Activated T-cell treated with anti-CD3 and anti-CD28 coated beads, Interleukin-2, amount 50 U/mL, for 4 hours (primary cell): ENCODE measurements around the gene NOS1AP. TPM values are rescaled to one million over a fixed set of nuclear protein-coding genes. Genes with fewer than 3 reads are reported as not detected.

Experiments used
- ATAC-seq, 2 donors: fragments of 200-7000 bp; cut with Tn5 transposase; one replicate each; pipeline ENCODE4 v1.10.0; 2021
- DNase-seq: peaks from one replicate; pipeline ENCODE4 v3.0.0-alpha.2; 2020
- H3K27me3 Mint-ChIP-seq: one replicate; pipeline ENCODE4 v1.8.0; 2021; ENCODE audit warnings: low read depth, mixed read lengths
- H3K36me3 Mint-ChIP-seq: one replicate; pipeline ENCODE4 v1.8.0; 2022; ENCODE audit warnings: mixed read lengths; ENCODE audit not compliant: insufficient read depth
- H3K4me1 Mint-ChIP-seq: one replicate; pipeline ENCODE4 v1.8.0; 2021; ENCODE audit warnings: low read depth, mixed read lengths
- H3K4me3 Mint-ChIP-seq: one replicate; pipeline ENCODE4 v1.8.0; 2021; ENCODE audit warnings: mild to moderate bottlenecking, moderate library complexity, mixed read lengths
- H3K9me3 Mint-ChIP-seq: one replicate; pipeline ENCODE4 v1.8.0; 2021; ENCODE audit warnings: mixed read lengths
- total RNA-seq, 3 donors: library from RNA; stranded (reverse); gene quantifications; one replicate each; pipeline ENCODE4 v1.2.1, GENCODE V29; 2021

NOS1AP gene
- total RNA-seq, 3 donors from 2014 or later, result 0.05 to 0.37 (median 0.13) TPM

DNA sequence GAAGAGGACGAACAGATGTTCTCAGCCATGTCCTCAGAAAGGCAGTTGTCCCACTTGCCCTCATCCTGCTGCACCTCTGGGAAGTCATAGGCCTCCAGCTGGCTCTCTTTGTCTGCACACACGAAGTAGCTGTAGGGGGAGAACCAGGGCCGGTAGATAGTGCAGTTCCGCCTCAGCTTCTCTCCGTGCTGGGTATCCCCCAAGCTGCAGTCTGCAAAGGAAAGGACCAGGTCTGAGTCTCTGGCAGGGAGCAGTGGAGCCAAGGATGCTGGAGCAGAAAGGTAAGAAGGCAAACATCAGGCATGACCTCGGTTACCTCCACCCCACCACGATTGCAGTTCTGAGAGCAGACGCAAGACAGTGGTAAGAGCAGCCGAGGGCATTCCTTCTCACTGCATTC lies 304.9 kb downstream of the NOS1AP start:
- Mint-ChIP-seq H3K4me1 (no peaks in the 10 kb centered on the region), H3K9me3 (no peaks in the 10 kb centered on the region), H3K36me3 (no peaks in the 10 kb centered on the region), H3K4me3 (no peak overlapping the region), H3K27me3 (no peaks in the 10 kb centered on the region)
- ATAC-seq, result no peak
- DNase-seq, result no peak

DNA sequence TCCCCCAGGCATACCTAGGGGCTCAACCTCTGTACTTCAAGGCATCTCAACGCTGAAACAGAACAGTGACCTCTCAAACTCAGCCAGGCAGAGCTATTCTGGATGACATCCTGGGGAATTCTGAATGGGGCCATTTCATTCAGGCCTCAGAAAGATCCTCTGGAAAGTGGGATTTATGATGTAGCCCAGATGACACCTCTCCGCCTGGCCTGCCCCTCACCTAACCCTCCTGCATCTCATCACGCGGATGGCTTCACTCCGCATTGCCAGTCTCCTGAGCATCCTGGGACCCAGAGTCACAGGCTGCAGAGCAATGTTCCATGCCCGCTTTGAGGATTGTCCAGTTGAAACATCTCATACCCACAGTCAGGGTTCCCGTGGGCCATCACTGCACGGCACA lies 306.0 kb downstream of the NOS1AP start:
- Mint-ChIP-seq H3K9me3 (no peaks in the 10 kb centered on the region), H3K4me3 (no peak overlapping the region), H3K27me3 (no peaks in the 10 kb centered on the region), H3K4me1 (no peaks in the 10 kb centered on the region), H3K36me3 (no peaks in the 10 kb centered on the region)
- DNase-seq, result no peak
- ATAC-seq, result no peak

DNA sequence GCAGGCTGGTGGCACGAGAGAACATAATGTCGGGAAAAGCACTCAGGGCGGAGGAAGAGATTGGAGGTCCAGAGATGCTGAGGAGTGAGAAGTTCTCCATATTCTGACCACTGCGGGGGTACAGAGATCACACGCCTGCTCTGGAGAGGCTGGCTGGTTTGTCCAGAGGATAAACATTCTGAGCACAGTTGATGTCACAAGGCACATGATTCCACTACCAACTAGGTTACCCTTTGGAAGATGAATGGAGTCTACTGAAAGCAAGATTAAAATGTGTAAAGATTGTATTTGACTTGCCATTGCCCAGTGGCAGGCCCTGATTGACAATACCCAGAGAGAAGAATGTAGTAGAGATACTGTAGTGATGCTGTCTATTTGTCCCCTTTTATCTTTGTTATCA lies 307.2 kb downstream of the NOS1AP start, which contains the start of gene SPATA46:
Gene SPATA46 (minus strand): TSS at position 164 of the 400 bp plus-strand sequence. CDS start 64 bp downstream, at position 100.
- ATAC-seq, result no peak
- H3K36me3 Mint-ChIP-seq, result no peaks in the 10 kb centered on the region
- no peaks in the 10 kb centered on the region for H3K4me1 Mint-ChIP-seq
- no peak within 1 kb of the TSS for H3K4me3 Mint-ChIP-seq
- DNase-seq, result no peak
- no peaks in the 10 kb centered on the region for H3K27me3 Mint-ChIP-seq
- H3K9me3 Mint-ChIP-seq, result no peaks in the 10 kb centered on the region

DNA sequence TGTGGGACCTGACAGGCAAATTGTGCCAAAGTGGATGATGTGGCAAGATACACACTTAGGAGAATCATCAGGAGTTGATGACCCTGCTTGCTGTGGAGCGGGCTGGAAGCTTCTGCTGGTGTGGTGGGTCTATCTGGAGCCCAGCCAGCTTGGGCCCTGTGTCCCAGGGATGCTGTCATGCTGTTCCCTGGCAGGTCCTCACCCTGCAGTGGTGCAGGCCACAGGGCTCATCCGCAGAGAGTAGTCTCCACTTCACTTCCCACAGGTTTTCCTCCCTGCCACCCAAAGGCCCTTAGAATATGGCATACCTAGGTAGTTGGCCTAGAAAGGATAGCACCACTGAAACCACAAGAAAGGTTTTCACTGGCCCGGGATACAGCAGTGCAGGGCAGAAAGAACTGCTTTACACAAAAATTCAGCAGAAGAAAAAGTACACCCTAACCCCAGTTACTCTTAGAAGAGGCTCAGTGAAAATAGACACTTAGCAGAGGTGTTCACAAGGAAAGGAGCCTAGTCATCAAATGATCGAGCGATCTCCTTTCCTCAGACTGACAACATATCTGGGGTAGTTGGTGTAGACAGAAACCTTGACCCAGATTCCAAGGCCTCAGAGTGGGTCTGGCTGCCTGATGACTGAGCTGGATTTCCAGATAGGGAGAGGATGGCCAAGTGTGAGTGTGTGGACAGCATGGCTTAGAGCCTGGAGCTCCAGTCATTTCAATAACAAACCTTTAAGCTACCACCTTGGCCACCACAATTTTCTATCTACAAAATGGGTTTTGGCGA lies 310.8 kb downstream of the NOS1AP start:
- DNase-seq (no peak), ATAC-seq (no peak)
- Mint-ChIP-seq H3K4me3 (no peak overlapping the region), H3K9me3 (no peaks in the 10 kb centered on the region), H3K4me1 (no peaks in the 10 kb centered on the region), H3K36me3 (no peaks in the 10 kb centered on the region), H3K27me3 (no peaks in the 10 kb centered on the region)

DNA sequence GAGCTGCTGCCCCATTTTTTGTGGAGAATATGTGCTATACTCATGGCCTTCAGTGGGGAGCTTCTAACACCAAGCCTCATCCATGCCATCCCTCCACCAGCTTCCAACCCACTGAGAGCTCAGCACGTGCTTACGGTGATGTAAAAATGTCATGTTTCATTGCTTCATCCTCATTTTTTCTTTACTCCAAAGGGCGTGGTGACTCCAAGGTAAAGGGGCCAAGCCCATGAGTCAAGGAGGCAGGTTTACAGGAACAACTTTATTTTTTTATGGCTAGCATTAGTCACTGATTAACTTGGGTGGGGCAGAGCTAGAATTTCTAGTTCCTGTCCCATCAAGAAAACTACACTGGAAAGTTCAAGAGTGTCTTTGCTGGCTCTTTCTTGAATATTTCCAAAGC lies 311.9 kb downstream of the NOS1AP start, which contains the start of gene C1orf226:
Gene C1orf226 (plus strand): TSS at position 346 of the 400 bp plus-strand sequence. CDS start 174 bp downstream, outside the sequence.
- DNase-seq (no peak), ATAC-seq (no peak)
- Mint-ChIP-seq H3K27me3 (no peaks in the 10 kb centered on the region), H3K9me3 (no peaks in the 10 kb centered on the region), H3K4me3 (no peak within 1 kb of the TSS), H3K4me1 (no peaks in the 10 kb centered on the region), H3K36me3 (no peaks in the 10 kb centered on the region)

DNA sequence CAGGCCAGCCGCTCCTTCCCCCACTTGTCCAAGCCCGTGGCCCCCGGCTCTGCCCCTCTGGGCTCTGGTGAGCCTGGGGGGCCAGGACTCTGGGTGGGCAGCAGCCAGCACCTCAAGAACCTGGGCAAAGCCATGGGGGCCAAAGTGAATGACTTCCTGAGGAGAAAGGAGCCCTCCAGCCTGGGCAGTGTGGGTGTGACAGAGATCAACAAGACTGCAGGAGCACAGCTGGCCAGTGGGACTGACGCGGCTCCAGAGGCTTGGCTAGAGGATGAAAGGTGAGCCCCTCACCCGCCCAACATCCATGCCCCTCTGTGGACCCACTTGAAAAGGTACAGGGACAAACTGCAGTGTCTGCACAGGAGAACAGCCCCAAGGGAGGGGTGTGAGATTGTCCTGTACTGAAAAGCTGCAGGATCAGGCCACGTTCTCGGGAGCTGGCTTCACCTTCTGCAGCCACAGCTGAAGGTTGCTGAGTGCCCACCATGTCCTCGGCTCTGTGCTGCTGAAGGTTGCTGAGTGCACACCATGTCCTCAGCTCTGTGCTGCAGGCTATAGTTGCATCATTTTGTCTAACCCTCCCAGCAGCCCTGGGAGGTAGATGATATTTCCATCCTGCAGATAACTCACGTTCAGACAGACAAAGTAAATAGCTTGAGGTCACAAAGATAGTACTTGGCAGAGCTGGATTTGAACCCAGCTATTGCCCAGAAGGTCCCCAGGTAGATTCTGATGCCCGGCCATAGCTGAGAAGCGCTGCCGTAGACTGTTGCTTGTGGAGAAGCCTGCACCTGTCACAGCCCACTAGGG lies 312.7 kb downstream of the NOS1AP start:
- Mint-ChIP-seq H3K4me1 (no peaks in the 10 kb centered on the region), H3K27me3 (peaks cover 2% of the 10 kb centered on the region), H3K9me3 (no peaks in the 10 kb centered on the region)

DNA sequence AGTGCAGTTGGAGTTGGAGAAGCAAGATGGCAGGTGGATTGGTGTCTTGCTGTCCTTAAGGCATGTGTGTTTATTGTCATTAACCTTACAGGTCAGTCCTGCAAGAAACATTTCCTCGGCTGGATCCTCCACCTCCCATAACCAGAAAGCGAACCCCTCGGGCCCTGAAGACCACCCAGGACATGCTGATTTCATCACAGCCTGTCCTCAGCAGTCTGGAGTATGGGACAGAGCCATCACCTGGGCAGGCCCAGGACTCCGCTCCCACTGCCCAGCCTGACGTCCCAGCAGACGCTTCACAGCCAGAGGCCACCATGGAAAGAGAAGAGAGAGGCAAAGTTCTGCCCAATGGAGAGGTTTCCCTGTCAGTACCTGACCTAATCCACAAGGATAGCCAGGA lies 313.6 kb downstream of the NOS1AP start:
- Mint-ChIP-seq H3K9me3 (no peaks in the 10 kb centered on the region), H3K4me1 (no peaks in the 10 kb centered on the region), H3K4me3 (no peak overlapping the region)

More for the DNA sequence above, 312.7 kb downstream of the NOS1AP start:
- DNase-seq (no peak), ATAC-seq (no peak)
- no peaks in the 10 kb centered on the region for H3K36me3 Mint-ChIP-seq
- no peak overlapping the region for H3K4me3 Mint-ChIP-seq

DNA sequence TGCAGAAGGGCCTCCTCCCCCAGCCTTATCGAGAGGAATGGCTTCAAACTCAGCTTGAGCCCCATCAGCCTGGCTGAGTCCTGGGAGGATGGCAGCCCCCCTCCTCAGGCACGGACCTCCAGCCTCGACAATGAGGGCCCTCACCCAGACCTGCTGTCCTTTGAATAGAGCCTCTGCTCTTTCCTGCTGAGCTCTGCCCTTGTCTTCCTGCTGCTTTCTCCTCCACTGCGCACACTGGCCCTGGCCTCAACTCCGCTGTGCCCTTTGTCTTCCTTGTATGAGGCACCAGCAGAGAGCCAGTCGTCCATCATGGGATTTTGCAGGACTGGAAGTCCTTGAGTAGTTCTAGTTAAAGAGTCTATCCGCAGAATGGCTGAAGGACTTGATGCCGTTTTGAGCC lies 314.0 kb downstream of the NOS1AP start:
- Mint-ChIP-seq H3K36me3 (no peaks in the 10 kb centered on the region), H3K4me1 (no peaks in the 10 kb centered on the region), H3K4me3 (no peak overlapping the region), H3K27me3 (peaks cover 2% of the 10 kb centered on the region), H3K9me3 (no peaks in the 10 kb centered on the region)
- ATAC-seq (no peak), DNase-seq (no peak)

More for the DNA sequence above, 313.6 kb downstream of the NOS1AP start:
- Mint-ChIP-seq H3K27me3 (peaks cover 2% of the 10 kb centered on the region), H3K36me3 (no peaks in the 10 kb centered on the region)
- DNase-seq (no peak), ATAC-seq (no peak)

DNA sequence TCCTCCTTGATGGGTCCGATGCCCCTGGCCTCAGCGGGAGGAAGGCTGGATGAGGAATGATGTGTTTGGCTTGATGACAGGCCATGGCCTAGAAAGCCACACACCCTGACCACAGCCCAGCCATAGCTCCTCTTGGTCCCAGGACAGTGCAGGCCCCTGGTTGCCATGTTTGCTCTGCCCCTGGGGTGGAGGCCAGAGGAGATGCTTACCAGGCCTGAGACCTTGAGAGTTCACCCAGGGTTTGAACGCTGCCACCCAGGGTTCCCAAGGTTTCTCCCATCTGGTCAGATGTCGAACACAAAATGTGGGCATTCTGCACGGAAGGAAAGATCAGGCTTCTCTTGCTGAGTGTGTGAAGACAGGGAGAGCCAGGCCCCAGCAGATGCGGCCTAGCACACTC lies 314.6 kb downstream of the NOS1AP start:
- DNase-seq (no peak), ATAC-seq (no peak)
- Mint-ChIP-seq H3K9me3 (no peaks in the 10 kb centered on the region), H3K4me1 (no peaks in the 10 kb centered on the region), H3K4me3 (no peak overlapping the region), H3K36me3 (no peaks in the 10 kb centered on the region), H3K27me3 (peaks cover 7% of the 10 kb centered on the region)

DNA sequence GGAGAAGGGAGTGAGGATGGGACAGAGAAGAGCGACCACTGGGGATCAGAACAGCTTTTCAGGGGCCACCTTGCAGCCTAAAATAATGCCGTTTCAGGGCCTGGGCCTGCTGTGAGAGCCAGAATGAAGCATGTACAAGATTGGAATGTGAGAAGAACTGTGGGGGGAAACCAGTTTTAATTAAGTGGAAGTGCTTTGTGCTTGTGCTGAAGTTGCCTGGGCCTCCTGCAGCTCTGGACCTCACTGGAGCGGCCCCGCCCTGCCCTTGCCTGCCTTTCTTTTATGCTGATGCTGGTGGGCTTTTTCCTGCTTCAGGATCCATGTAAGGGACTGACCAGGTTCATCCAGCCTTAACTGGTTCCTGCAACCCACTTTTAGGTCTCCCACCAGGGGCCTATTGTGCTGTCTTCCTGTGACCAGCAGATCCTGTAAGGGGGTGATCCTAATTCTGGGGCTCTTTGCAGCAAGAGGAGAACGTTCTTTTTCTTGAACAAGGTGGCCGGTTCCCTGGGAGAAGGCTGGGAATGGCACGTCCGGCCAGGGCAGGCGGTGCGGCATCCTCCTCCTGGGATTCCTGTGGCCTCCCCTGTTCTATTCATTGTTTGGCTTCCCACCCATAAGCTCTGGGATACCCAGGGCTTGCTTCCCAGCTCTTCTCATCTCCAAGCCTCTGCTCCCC lies 315.2 kb downstream of the NOS1AP start:
- Mint-ChIP-seq H3K9me3 (no peaks in the 10 kb centered on the region), H3K36me3 (no peaks in the 10 kb centered on the region), H3K4me1 (peaks cover 3% of the 10 kb centered on the region), H3K27me3 (peaks cover 7% of the 10 kb centered on the region), H3K4me3 (no peak overlapping the region)
- DNase-seq (no peak), ATAC-seq (no peak)

DNA sequence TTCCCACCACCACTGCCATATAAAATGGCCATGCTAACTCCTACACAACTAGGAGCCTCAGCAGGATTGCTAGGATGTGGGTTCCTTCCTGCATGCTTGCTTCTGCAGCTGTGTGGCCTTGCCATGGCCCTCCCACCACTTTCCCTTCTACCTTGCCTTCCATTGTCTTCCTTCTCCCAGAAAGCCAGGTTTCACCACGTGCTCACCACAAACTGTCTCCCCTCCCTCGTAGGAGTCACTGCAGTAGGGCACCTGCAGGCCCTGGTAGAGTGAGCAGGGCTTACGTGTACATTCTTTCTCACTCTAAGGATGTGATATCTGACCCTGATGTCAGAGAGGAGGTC lies 315.8 kb downstream of the NOS1AP start:
- peaks cover 3% of the 10 kb centered on the region for H3K4me1 Mint-ChIP-seq
- peaks cover 7% of the 10 kb centered on the region for H3K27me3 Mint-ChIP-seq
- no peak for DNase-seq
- no peaks in the 10 kb centered on the region for H3K9me3 Mint-ChIP-seq
- H3K4me3 Mint-ChIP-seq, result no peak overlapping the region
- H3K36me3 Mint-ChIP-seq, result no peaks in the 10 kb centered on the region
- no peak for ATAC-seq

DNA sequence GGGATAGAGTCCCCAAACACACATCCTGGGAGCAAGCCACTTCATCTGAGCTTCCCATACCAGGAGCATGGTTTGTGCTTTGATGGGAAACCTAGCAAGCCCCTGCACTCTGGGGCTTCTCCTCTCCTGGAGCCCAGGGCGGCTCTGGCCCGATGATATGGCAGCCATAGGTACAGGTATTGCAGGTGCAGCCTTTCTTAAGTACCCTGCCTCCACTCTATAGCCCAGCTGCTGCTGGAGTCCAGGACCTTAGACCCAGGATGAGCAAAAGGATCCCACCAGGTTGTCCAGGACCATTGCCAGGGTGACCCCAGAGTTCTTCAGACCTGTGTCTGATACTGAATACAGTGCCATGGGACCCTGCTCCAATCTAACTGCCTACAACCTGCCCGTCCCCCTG lies 316.2 kb downstream of the NOS1AP start:
- Mint-ChIP-seq H3K4me3 (no peak overlapping the region), H3K27me3 (peaks cover 11% of the 10 kb centered on the region), H3K4me1 (peaks cover 3% of the 10 kb centered on the region), H3K36me3 (no peaks in the 10 kb centered on the region), H3K9me3 (no peaks in the 10 kb centered on the region)
- ATAC-seq (no peak), DNase-seq (no peak)

DNA sequence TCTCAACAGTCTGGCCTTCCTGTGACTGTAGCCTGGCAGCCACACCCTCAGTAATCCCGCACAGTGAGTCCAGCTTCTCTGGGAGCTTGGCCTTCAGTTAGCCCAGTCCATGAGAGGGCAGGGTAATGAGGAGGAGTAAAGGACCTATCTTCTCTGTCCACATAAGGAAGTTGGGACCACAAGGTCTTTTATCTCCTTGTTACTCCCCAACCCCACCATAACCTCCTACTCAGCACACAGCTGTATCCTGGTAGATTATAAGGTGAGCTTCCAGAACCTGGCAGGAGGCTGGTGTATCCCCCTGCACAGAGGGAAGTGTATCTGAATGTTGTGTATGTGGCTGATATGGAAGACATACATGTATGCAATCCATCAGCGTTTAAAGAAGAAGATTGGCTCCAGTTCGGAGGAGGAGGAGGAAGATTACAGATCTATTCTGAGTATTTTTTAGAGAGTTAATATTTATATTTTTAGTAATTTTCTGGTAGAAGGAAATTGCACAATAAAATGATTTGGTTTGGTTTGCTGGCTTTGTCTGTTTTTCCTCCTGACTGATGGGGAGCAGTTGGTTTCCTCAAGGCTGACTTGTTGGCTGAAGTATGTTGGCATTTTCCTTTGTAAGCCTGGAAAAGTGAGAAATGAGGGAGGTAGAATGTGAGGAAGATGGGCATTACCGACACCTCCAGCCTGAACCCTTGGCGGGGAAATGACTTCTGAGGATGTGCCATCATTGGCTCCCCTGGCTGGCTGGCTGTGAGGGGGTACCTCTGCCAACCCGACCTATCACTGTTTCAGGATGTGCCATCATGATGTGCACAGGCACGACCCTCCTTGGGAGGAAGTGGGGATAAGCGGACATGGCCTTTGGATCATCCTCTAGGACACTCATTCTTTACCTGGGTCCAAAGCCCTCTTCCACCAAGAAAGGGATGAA lies 317.1 kb downstream of the NOS1AP start:
- no peak overlapping the region for H3K4me3 Mint-ChIP-seq
- no peaks in the 10 kb centered on the region for H3K9me3 Mint-ChIP-seq
- H3K36me3 Mint-ChIP-seq, result no peaks in the 10 kb centered on the region
- no peak for DNase-seq
- ATAC-seq, result no peak
- peaks cover 18% of the 10 kb centered on the region for H3K27me3 Mint-ChIP-seq
- peaks cover 3% of the 10 kb centered on the region for H3K4me1 Mint-ChIP-seq
